K562 (cell line): ENCODE measurements around the gene HERPUD2. TPM values are rescaled to one million over a fixed set of nuclear protein-coding genes. Genes with fewer than 3 reads are reported as not detected.

ENCODE experiments used
- ATAC-seq: fragments of 200-7000 bp; cut with Tn5 transposase; 3 replicates; pipeline ENCODE4 v1.9.1; 2020; ENCODE audit warnings: moderate library complexity
- BruUV-seq: library from RNA; stranded (reverse); fragments of 400-500 nt; replicated peaks from 2 replicates; lab custom pipeline; 2021; lab: Mats Ljungman, UMichigan
- CTCF ChIA-PET: fragments of 300-600 bp; formaldehyde crosslinking; extraction: SDS; loops from one replicate; lab custom pipeline; 2021; ENCODE audit warnings: low intra/inter-chr PET ratio; lab: Yijun Ruan, JAX
- POLR2A ChIA-PET: fragments of 300-600, 350-650 bp; sonication (Branson Sonifier 250); formaldehyde crosslinking; extraction: SDS; loops from one replicate; lab custom pipeline; 2021; ENCODE audit warnings: antibody characterized with exemption, inconsistent platforms; lab: Yijun Ruan, JAX
- DNase-seq, 4 experiments: peaks; one replicate each; pipeline versions ENCODE4 v3.0.0 to v3.0.0-alpha.2; 2011 to 2018; ENCODE audit warnings: low spot score in 3 of 4, mixed read lengths in 3 of 4; ENCODE audit errors: extremely low read depth in 1 of 4
- FAIRE-seq: peaks from 2 replicates; lab custom pipeline; 2011; peaks lifted over from hg19 to GRCh38; lab: Jason Lieb, UNC
- H2AFZ ChIP-seq: 2 replicates; pipeline ENCODE4 v1.6.0; 2011; ENCODE audit warnings: low read depth, low read length, control low read depth, inconsistent platforms
- H3K27ac ChIP-seq: fragments of 200-600 bp; 3 replicates; pipeline ENCODE4 v1.8.0; 2011; ENCODE audit warnings: low read depth, mild to moderate bottlenecking, control low read depth, inconsistent platforms, low read length, moderate library complexity, mixed read lengths; ENCODE audit errors: extremely low read depth
- H3K27me3 ChIP-seq, 2 experiments: fragments of 300-600 bp in 1 of 2; 2 replicates in 1 of 2; 3 replicates in 1 of 2; pipeline versions ENCODE4 v1.6.0 to v1.8.0; 2011; ENCODE audit warnings: inconsistent platforms in 2 of 2, low read length in 2 of 2, mild to moderate bottlenecking in 1 of 2, mixed read lengths in 1 of 2, moderate library complexity in 1 of 2; ENCODE audit not compliant: control insufficient read depth in 2 of 2, insufficient read depth in 2 of 2
- H3K36me3 ChIP-seq: fragments of 300-600 bp; 3 replicates; pipeline ENCODE4 v1.8.0; 2011; ENCODE audit warnings: mild to moderate bottlenecking, low read length, inconsistent platforms; ENCODE audit not compliant: control insufficient read depth, insufficient read depth
- H3K4me1 ChIP-seq, 2 experiments: fragments of 200-600 bp in 1 of 2; replicated peaks in 1 of 2; 2 replicates in 1 of 2; 3 replicates in 1 of 2; pipeline versions ENCODE4 v1.5.1 to v1.8.0; 2011; ENCODE audit warnings: inconsistent platforms in 2 of 2, low read length in 2 of 2, mild to moderate bottlenecking in 1 of 2, mixed read lengths in 1 of 2, moderate library complexity in 1 of 2; ENCODE audit not compliant: control insufficient read depth in 2 of 2, insufficient read depth in 2 of 2
- H3K4me2 ChIP-seq: 2 replicates; pipeline ENCODE4 v1.6.1; 2011; ENCODE audit warnings: low read length, control low read depth, inconsistent platforms, mixed read lengths; ENCODE audit not compliant: insufficient read depth
- H3K4me3 ChIP-seq: fragments of 200-600 bp; sonication (generic), shearing (Covaris generic); 2 replicates; pipeline ENCODE4 v1.5.1; 2016; ENCODE audit warnings: control low read depth, inconsistent platforms
- H3K79me2 ChIP-seq: fragments of 200-600 bp; 3 replicates; pipeline ENCODE4 v1.8.0; 2011; ENCODE audit warnings: low read length, inconsistent platforms; ENCODE audit not compliant: control insufficient read depth, insufficient read depth
- H3K9ac ChIP-seq, 2 experiments: 2 replicates each; pipeline versions ENCODE4 v1.6.0 to v1.6.1; 2011; ENCODE audit warnings: low read depth in 2 of 2, low read length in 2 of 2, control low read depth in 1 of 2, inconsistent platforms in 1 of 2, mild to moderate bottlenecking in 1 of 2, mixed read lengths in 1 of 2; ENCODE audit not compliant: insufficient read depth in 1 of 2
- H3K9me1 ChIP-seq: one replicate; pipeline ENCODE4 v1.6.0; 2011; ENCODE audit warnings: inconsistent platforms, mild to moderate bottlenecking, low read length, moderate library complexity; ENCODE audit not compliant: control insufficient read depth, insufficient read depth
- H3K9me3 ChIP-seq: replicated peaks from 2 replicates; pipeline ENCODE4 v1.5.1; 2011; ENCODE audit warnings: low read depth, low read length, inconsistent platforms; ENCODE audit not compliant: control insufficient read depth, insufficient read depth
- H4K20me1 ChIP-seq: replicated peaks from 2 replicates; pipeline ENCODE4 v1.6.1; 2011; ENCODE audit warnings: low read length, inconsistent platforms, mixed read lengths; ENCODE audit not compliant: control insufficient read depth, insufficient read depth
- HLTF ChIP-seq: fragments of 450-650 bp; IDR thresholded peaks from 2 replicates; pipeline ENCODE4 v1.6.1; 2016
- KLF1 ChIP-seq: fragments of 450-650 bp; IDR thresholded peaks from 2 replicates; pipeline ENCODE4 v1.6.1; 2016; ENCODE audit warnings: missing genetic modification characterization, missing compliant biosample characterization
- MAZ ChIP-seq, 2 experiments: fragments of 450-650 bp in 1 of 2; sonication (generic) in 1 of 2; formaldehyde crosslinking; IDR thresholded peaks in 1 of 2; conservative IDR thresholded peaks in 1 of 2; 2 replicates each; pipeline versions ENCODE4 v1.4.0 to v1.5.0; 2020; ENCODE audit warnings: mild to moderate bottlenecking in 1 of 2, missing genetic modification reagents in 1 of 2
- NRF1 ChIP-seq, 2 experiments: fragments of 450-650 bp; IDR thresholded peaks in 1 of 2; conservative IDR thresholded peaks in 1 of 2; 2 replicates each; pipeline ENCODE4 v1.6.1; 2014; ENCODE audit warnings: mild to moderate bottlenecking in 2 of 2
- POLR2G ChIP-seq: fragments of 200-400 bp; formaldehyde crosslinking; IDR thresholded peaks from 2 replicates; pipeline ENCODE4 v1.6.1; 2017; ENCODE audit warnings: low read depth, mild to moderate bottlenecking, antibody characterized with exemption, low read length, moderate library complexity
- ZFP36 ChIP-seq: fragments of 150-350 bp; IDR thresholded peaks from 2 replicates; pipeline ENCODE4 v1.6.1; 2018; ENCODE audit warnings: low read length, low read depth; ENCODE audit not compliant: partially characterized antibody
- ZNF778 ChIP-seq: fragments of 450-650 bp; formaldehyde crosslinking; IDR thresholded peaks from 2 replicates; pipeline ENCODE4 v1.4.0; 2020; ENCODE audit warnings: mild to moderate bottlenecking, moderate library complexity
- WGBS: fragments of 100-300 bp; shearing (Covaris generic); methylation state at CpG from one replicate; pipeline ENCODE4 v1.1.6; 2016; ENCODE audit warnings: low coverage, mixed read lengths; ENCODE audit not compliant: insufficient coverage; ENCODE audit errors: missing lambda C conversion rate; 5-methylcytosine and 5-hydroxymethylcytosine counted together
- in situ Hi-C: fragments of 300-500 bp; cut with MboI; formaldehyde crosslinking; loops from 4 replicates; pipeline ENCODE4 v1.15.0; 2018; ENCODE audit warnings: inconsistent platforms, mixed read lengths
- intact Hi-C: fragments of 100-400 bp; cut with micrococcal nuclease; formaldehyde crosslinking; loops from 2 replicates; pipeline ENCODE4 v1.14.2; 2022
- polyA plus RNA-seq, 8 experiments: library from polyadenylated mRNA; depleted of rRNA in 4 of 8; stranded (reverse) in 5 of 8; unstranded in 3 of 8; fragments of >200 nt; fragmentation: Nextera tagmentation in 2 of 8; fragmentation: Illumina TruSeq in 1 of 8; extraction: Ambion mirVana in 2 of 8; extraction: Trizol in 1 of 8; gene quantifications; 2 replicates each; pipeline versions ENCODE4 v1.2.1 to v1.2.3, GENCODE V29; 2011 to 2014; ENCODE audit warnings: inconsistent platforms in 1 of 8, missing spikeins in 1 of 8
- total RNA-seq, 7 experiments: library from RNA; depleted of rRNA in 6 of 7; stranded (reverse); fragments of >200 nt in 6 of 7; fragmentation: Illumina TruSeq in 2 of 7; extraction: Trizol in 2 of 7; gene quantifications; 2 replicates each; pipeline versions ENCODE4 v1.2.1 to v1.2.3, GENCODE V29; 2011 to 2021; ENCODE audit warnings: low replicate concordance in 1 of 7
- TF ChIP-seq, protein P1 (sequence below): sonication (generic); formaldehyde crosslinking; IDR thresholded peaks from 2 replicates; pipeline ENCODE4 v1.9.0; 2022; ENCODE audit warnings: mild to moderate bottlenecking, missing genetic modification reagents
- TF ChIP-seq, protein P2 (sequence below): fragments of 250-450 bp; sonication (Bioruptor Pico); IDR thresholded peaks from 2 replicates; pipeline ENCODE4 v1.6.1; 2021; ENCODE audit warnings: mild to moderate bottlenecking

The HERPUD2 gene
- total and polyA plus RNA-seq, 9 of the 15 experiments (the other 6 are each of a cell fraction or from before 2014, with no cell fraction given), result 4.1 to 28.5 (median 12.3) TPM

DNA sequence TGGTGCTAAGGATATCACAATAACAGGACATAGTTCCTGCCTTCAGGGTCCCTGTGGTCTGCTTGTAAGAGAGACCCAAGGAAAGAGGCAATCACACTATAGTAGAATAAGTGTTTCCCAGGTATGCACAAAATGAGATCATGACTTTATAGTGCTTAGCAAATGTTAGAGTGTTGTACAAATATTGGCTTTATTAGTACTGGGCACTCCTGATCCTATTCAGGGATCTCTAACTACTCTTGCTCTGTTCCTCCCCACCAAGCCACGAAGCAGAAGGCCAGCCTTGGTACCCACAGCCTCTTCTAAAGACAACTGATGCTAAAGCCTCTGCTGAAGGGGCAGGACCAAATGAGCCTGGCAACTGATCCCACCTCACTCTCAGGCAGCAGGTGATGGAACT lies 75.1 kb downstream of the HERPUD2 start:
- no peak for ATAC-seq
- peaks cover 2 to 13% of the 10 kb centered on the region in 2 experiments; a peak in 2 of 5 replicates for H3K27me3 ChIP-seq
- CTCF ChIA-PET, result no interaction called here
- H3K4me1 ChIP-seq, result no peaks in the 10 kb centered on the region
- no peak overlapping the region for H3K4me2 ChIP-seq
- no peak overlapping the region for H3K27ac ChIP-seq
- H3K79me2 ChIP-seq, result no peaks in the 10 kb centered on the region
- H3K9ac ChIP-seq, result no peak overlapping the region
- POLR2A ChIA-PET, result no interaction called here
- no peak for DNase-seq
- no peaks in the 10 kb centered on the region for H3K9me3 ChIP-seq
- H3K9me1 ChIP-seq, result no peaks in the 10 kb centered on the region
- no peak overlapping the region for H2AFZ ChIP-seq
- intact Hi-C loops (loop anchor here (5.0 to 10.0 kb wide), 5 partner anchors 83 to 795 kb away; no protein-coding TSS in a partner anchor), in situ Hi-C loops (no loop called here)
- H4K20me1 ChIP-seq, result no peaks in the 10 kb centered on the region
- FAIRE-seq, result no peak
- no peaks in the 10 kb centered on the region for H3K36me3 ChIP-seq
- TF ChIP-seq, protein P1, sequence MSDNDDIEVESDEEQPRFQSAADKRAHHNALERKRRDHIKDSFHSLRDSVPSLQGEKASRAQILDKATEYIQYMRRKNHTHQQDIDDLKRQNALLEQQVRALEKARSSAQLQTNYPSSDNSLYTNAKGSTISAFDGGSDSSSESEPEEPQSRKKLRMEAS (CRISPR knock-in tag), result no peak
- TF ChIP-seq, protein P2, sequence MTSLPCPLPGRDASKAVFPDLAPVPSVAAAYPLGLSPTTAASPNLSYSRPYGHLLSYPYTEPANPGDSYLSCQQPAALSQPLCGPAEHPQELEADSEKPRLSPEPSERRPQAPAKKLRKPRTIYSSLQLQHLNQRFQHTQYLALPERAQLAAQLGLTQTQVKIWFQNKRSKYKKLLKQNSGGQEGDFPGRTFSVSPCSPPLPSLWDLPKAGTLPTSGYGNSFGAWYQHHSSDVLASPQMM (CRISPR knock-in tag), result no peak
- TF ChIP-seq HLTF, result no peak
- TF ChIP-seq NRF1 (conservative IDR thresholded peaks at IDR 0.05 in 1 of 2, IDR thresholded peaks at IDR 0.05 in 1 of 2), result no peak
- no peak for TF ChIP-seq MAZ (CRISPR knock-in tag; conservative IDR thresholded peaks at IDR 0.05 in 1 of 2, IDR thresholded peaks at IDR 0.05 in 1 of 2)
- TF ChIP-seq ZNF778 (CRISPR knock-in tag), result no peak
- no peak for TF ChIP-seq KLF1 (tag)
- TF ChIP-seq ZFP36, result no peak
- no peak for TF ChIP-seq POLR2G
- WGBS, result 0% methylated on average over 1 of the region's 1 CpG
- H3K4me3 ChIP-seq, result no peak overlapping the region
- BruUV-seq, result no TSS peak
